Measurements from ENCODE around the gene CFB. TPM values are rescaled to one million over a fixed set of nuclear protein-coding genes. Genes with fewer than 3 reads are reported as not detected.
A peak's percentile ranks its signal among the peaks of the same experiment; 100 is the strongest.

Gene CFB
- total and polyA plus RNA-seq, 2 of the 13 experiments (the other 11 are each of a cell fraction or from before 2014, with no cell fraction given) = 171 to 513 TPM

DNA sequence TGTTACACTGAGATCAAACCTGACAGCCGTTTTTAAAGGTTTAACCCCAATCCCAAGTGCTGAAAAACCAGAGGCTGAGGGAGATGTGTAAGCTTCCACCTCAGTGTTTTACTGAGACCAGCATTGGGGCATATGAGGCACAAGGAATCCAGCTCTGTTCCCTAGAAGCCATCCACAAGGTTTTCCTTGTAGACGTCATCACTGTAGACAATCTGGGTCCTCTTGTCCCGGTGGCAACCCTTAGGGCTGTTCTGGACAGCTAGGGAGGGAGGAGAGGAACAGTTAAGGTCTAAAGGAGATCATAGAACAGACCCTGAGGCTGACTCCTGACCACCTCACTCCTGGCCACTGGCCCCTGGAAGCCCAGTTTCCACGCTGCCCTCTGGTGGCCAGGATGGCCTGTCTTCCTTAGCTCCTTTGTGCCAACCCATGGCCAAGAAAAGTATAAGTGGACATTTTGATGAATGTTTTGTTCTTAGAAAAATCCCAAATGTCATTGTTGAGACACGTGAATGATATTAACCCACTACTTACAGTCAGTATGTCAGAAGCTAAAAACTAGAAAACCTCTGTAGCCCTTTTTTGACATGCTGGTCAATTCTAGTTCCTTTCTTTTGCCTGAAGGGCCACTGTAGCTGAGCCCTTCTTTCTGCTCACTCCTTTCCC is 6.4 kb downstream of the CFB start:
- DNase-seq (ENCODE audit: low spot score) (peak; percentile 71), FAIRE-seq (peak; percentile 99), ATAC-seq (peak; percentile 88)
- 32% methylated on average over 5 of the region's 5 CpGs for WGBS (ENCODE audit: low lambda C conversion rate)
- BruUV-seq (replicated peaks) = no TSS peak
- intact Hi-C loops (cut with micrococcal nuclease; ENCODE audit: unreplicated experiment) = loop anchor here (1.0 to 10.0 kb wide), 4 partner anchors 29 to 117 kb away; partner anchors contain the start of gene ZBTB12
- no peaks in the 10 kb centered on the region for H3K9me3 ChIP-seq (ENCODE audit: low read length)
- H3K27ac ChIP-seq (ENCODE audit: extremely low read length, insufficient read depth, low read length) = peak overlapping the region; percentile 27
- in situ Hi-C loops (cut with HindIII; ENCODE audit: extremely low pct_ligation_motif_present, low pct_unique_long_range_greater_than_20kb) = no loop called here
- H3K79me2 ChIP-seq (ENCODE audit: insufficient read depth, low read length) = peaks cover 13% of the 10 kb centered on the region
- no peak overlapping the region for H2AFZ ChIP-seq (ENCODE audit: low read length)
- H3K9ac ChIP-seq (ENCODE audit: insufficient read depth, low read depth, low read length) = 0 out of 2 replicates have a peak overlapping the region, but pooled peaks have one; percentile 2
- H3K4me3 ChIP-seq (replicated peaks in 1 of 3; ENCODE audit: insufficient read depth in 1 of 3, low read depth in 2 of 3, low read length in 3 of 3) = no peak overlapping the region
- CTCF ChIA-PET (ENCODE audit: low intra/inter-chr PET ratio, low total read pairs) = interaction anchor here (1.0 to 1.5 kb wide), 6 partner anchors 12 to 272 kb away, joined by 3 to 6 read pairs (median 4); partner anchors contain the start of genes LY6G5C and ZBTB12
- H3K4me1 ChIP-seq (ENCODE audit: insufficient read depth, low read length) = peaks cover 38% of the 10 kb centered on the region
- H3K27me3 ChIP-seq (ENCODE audit: control insufficient read depth in 1 of 2, insufficient read depth in 2 of 2, low read length in 2 of 2) = no peaks in the 10 kb centered on the region
- no peak overlapping the region for H3K4me2 ChIP-seq (ENCODE audit: low read depth, low read length)
- POLR2A ChIA-PET = interaction anchor here (0.5 to 6.3 kb wide), 34 partner anchors 10 to 297 kb away, joined by 3 to 69 read pairs (median 6); partner anchors contain the start of genes APOM, C2, DXO and EHMT2
- no peaks in the 10 kb centered on the region for H4K20me1 ChIP-seq (ENCODE audit: insufficient read depth, low read length)
- H3K36me3 ChIP-seq (replicated peaks in 1 of 2; ENCODE audit: control insufficient read depth in 1 of 2, insufficient read depth in 2 of 2, low read length in 2 of 2) = peaks cover 43 to 93% of the 10 kb centered on the region in 2 experiments
- TF ChIP-seq ZNF607 (CRISPR knock-in tag; IDR thresholded peaks at IDR 0.05; ENCODE audit: borderline replicate concordance) (no peak), DMAP1 (CRISPR knock-in tag; IDR thresholded peaks at IDR 0.05) (no peak; the same call in 1 of the 2 replicates), ZNF331 (CRISPR knock-in tag; IDR thresholded peaks at IDR 0.05) (peak; percentile 40; the same call in 1 of the 2 replicates), ZNF792 (CRISPR knock-in tag; IDR thresholded peaks at IDR 0.05) (no peak), CBX1 (IDR thresholded peaks at IDR 0.05; ENCODE audit: low read depth) (no peak), ZNF34 (CRISPR knock-in tag; IDR thresholded peaks at IDR 0.05; ENCODE audit: borderline replicate concordance) (no peak), SP1 (IDR thresholded peaks at IDR 0.05) (no peak), SP1 (CRISPR knock-in tag; IDR thresholded peaks at IDR 0.05) (no peak), ETV5 (CRISPR knock-in tag; IDR thresholded peaks at IDR 0.05; ENCODE audit: borderline replicate concordance) (0 out of 2 replicates have a peak, but pooled peaks have one; percentile 19), MXD1 (CRISPR knock-in tag; IDR thresholded peaks at IDR 0.05) (no peak), AGO1 (IDR thresholded peaks at IDR 0.05; ENCODE audit: low read depth, low read length, poor library complexity, severe bottlenecking) (no peak), DNMT1 (CRISPR knock-in tag; IDR thresholded peaks at IDR 0.05) (no peak), ZFP41 (CRISPR knock-in tag; IDR thresholded peaks at IDR 0.05; ENCODE audit: borderline replicate concordance) (no peak), ZNF564 (CRISPR knock-in tag; IDR thresholded peaks at IDR 0.05) (no peak), ZNF660 (CRISPR knock-in tag; IDR thresholded peaks at IDR 0.05; ENCODE audit: borderline replicate concordance, low read depth) (no peak)
- TF ChIP-seq, protein P1, sequence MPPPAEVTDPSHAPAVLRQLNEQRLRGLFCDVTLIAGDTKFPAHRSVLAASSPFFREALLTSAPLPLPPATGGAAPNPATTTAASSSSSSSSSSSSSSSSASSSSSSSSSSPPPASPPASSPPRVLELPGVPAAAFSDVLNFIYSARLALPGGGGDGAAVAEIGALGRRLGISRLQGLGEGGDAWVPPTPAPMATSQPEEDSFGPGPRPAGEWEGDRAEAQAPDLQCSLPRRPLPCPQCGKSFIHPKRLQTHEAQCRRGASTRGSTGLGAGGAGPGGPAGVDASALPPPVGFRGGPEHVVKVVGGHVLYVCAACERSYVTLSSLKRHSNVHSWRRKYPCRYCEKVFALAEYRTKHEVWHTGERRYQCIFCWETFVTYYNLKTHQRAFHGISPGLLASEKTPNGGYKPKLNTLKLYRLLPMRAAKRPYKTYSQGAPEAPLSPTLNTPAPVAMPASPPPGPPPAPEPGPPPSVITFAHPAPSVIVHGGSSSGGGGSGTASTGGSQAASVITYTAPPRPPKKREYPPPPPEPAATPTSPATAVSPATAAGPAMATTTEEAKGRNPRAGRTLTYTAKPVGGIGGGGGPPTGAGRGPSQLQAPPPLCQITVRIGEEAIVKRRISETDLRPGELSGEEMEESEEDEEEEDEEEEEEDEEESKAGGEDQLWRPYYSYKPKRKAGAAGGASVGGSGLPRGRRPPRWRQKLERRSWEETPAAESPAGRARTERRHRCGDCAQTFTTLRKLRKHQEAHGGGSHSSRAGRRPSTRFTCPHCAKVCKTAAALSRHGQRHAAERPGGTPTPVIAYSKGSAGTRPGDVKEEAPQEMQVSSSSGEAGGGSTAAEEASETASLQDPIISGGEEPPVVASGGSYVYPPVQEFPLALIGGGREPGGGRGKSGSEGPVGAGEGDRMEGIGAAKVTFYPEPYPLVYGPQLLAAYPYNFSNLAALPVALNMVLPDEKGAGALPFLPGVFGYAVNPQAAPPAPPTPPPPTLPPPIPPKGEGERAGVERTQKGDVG (CRISPR knock-in tag; IDR thresholded peaks at IDR 0.05; ENCODE audit: borderline replicate concordance) = no peak
